HepG2 (cell line): ENCODE results near the gene TNP1. TPM values are rescaled to one million over a fixed set of nuclear protein-coding genes. Genes with fewer than 3 reads are reported as not detected.
A peak's percentile ranks its signal among the peaks of the same experiment; 100 is the strongest.

Experiments
- ATAC-seq: fragments of 200-7000 bp; cut with Tn5 transposase; 3 replicates; pipeline ENCODE4 v1.9.1; 2020; ENCODE audit warnings: mild to moderate bottlenecking, moderate library complexity
- BruUV-seq: library from RNA; stranded (reverse); fragments of 400-500 nt; replicated peaks from 2 replicates; lab custom pipeline; 2021; lab: Mats Ljungman, UMichigan
- CTCF ChIA-PET: fragments of 300-600 bp; formaldehyde crosslinking; extraction: SDS; loops from one replicate; lab custom pipeline; 2021; ENCODE audit warnings: low total read pairs, inconsistent platforms, low intra/inter-chr PET ratio; lab: Yijun Ruan, JAX
- POLR2A ChIA-PET: fragments of 350-600 bp; sonication (Branson Sonifier 250); formaldehyde crosslinking; loops from one replicate; lab custom pipeline; 2020; ENCODE audit warnings: antibody characterized with exemption, inconsistent platforms; lab: Yijun Ruan, JAX
- DNase-seq: peaks from one replicate; pipeline ENCODE4 v3.0.0-alpha.2; 2015; ENCODE audit warnings: low spot score
- FAIRE-seq: peaks from 3 replicates; lab custom pipeline; 2011; peaks lifted over from hg19 to GRCh38; lab: Jason Lieb, UNC
- H2AFZ ChIP-seq: one replicate; pipeline ENCODE4 v1.6.1; 2011; ENCODE audit warnings: low read length, inconsistent platforms
- H3K27ac ChIP-seq: fragments of 300-600 bp; 3 replicates; pipeline ENCODE4 v1.8.0; 2011; ENCODE audit warnings: mixed run types, mild to moderate bottlenecking, mixed read lengths, low read length, inconsistent platforms; ENCODE audit not compliant: insufficient read depth; ENCODE audit errors: extremely low read length
- H3K27me3 ChIP-seq, 2 experiments: fragments of 200-600 bp in 1 of 2; 2 replicates in 1 of 2; 3 replicates in 1 of 2; pipeline versions ENCODE4 v1.6.0 to v1.8.0; 2011; ENCODE audit warnings: low read length in 2 of 2, mild to moderate bottlenecking in 2 of 2, moderate library complexity in 2 of 2, inconsistent platforms in 1 of 2; ENCODE audit not compliant: insufficient read depth in 2 of 2, control insufficient read depth in 1 of 2
- H3K36me3 ChIP-seq, 2 experiments: fragments of 200-600 bp in 1 of 2; replicated peaks in 1 of 2; 2 replicates in 1 of 2; 3 replicates in 1 of 2; pipeline versions ENCODE4 v1.5.1 to v1.8.0; 2011; ENCODE audit warnings: low read length in 2 of 2, inconsistent platforms in 1 of 2; ENCODE audit not compliant: insufficient read depth in 2 of 2, control insufficient read depth in 1 of 2
- H3K4me1 ChIP-seq: 2 replicates; pipeline ENCODE4 v1.5.1; 2012; ENCODE audit warnings: low read length, inconsistent platforms; ENCODE audit not compliant: insufficient read depth
- H3K4me2 ChIP-seq: 2 replicates; pipeline ENCODE4 v1.6.0; 2011; ENCODE audit warnings: low read depth, low read length, inconsistent platforms
- H3K4me3 ChIP-seq, 3 experiments: fragments of 200-600 bp in 1 of 3; sonication (generic), shearing (Covaris generic) in 1 of 3; replicated peaks in 1 of 3; 2 replicates each; pipeline ENCODE4 v1.5.1; 2011 to 2016; ENCODE audit warnings: low read length in 3 of 3, inconsistent platforms in 2 of 3, low read depth in 2 of 3, mild to moderate bottlenecking in 2 of 3, control low read depth in 1 of 3, mixed read lengths in 1 of 3; ENCODE audit not compliant: insufficient read depth in 1 of 3
- H3K79me2 ChIP-seq: one replicate; pipeline ENCODE4 v1.6.1; 2011; ENCODE audit warnings: low read length, inconsistent platforms; ENCODE audit not compliant: insufficient read depth
- H3K9ac ChIP-seq: 2 replicates; pipeline ENCODE4 v1.6.0; 2011; ENCODE audit warnings: mild to moderate bottlenecking, low read depth, low read length, inconsistent platforms; ENCODE audit not compliant: insufficient read depth
- H3K9me3 ChIP-seq: 2 replicates; pipeline ENCODE4 v1.5.1; 2012; ENCODE audit warnings: mild to moderate bottlenecking, low read length
- H4K20me1 ChIP-seq: 2 replicates; pipeline ENCODE4 v1.6.0; 2011; ENCODE audit warnings: inconsistent platforms, mild to moderate bottlenecking, low read length, moderate library complexity; ENCODE audit not compliant: insufficient read depth
- NFATC3 ChIP-seq: sonication (generic); formaldehyde crosslinking; IDR thresholded peaks from 2 replicates; pipeline ENCODE4 v1.5.1; 2020; ENCODE audit warnings: mild to moderate bottlenecking, missing genetic modification reagents
- PAXIP1 ChIP-seq: sonication (generic); formaldehyde crosslinking; conservative IDR thresholded peaks from 2 replicates; pipeline ENCODE4 v1.4.0; 2020; ENCODE audit warnings: mild to moderate bottlenecking, missing genetic modification reagents, moderate library complexity
- PHB2 ChIP-seq: fragments of 450-650 bp; IDR thresholded peaks from 2 replicates; pipeline ENCODE4 v1.6.1; 2018; ENCODE audit not compliant: partially characterized antibody
- PPARG ChIP-seq: conservative IDR thresholded peaks from 2 replicates; pipeline ENCODE4 v1.6.1; 2016; ENCODE audit warnings: missing biosample characterization, missing genetic modification reagents
- RFXANK ChIP-seq: IDR thresholded peaks from 2 replicates; pipeline ENCODE4 v1.6.1; 2016
- SAFB2 ChIP-seq: sonication (generic); formaldehyde crosslinking; IDR thresholded peaks from 2 replicates; pipeline ENCODE4 v1.5.1; 2020; ENCODE audit warnings: missing genetic modification reagents, low read depth, mild to moderate bottlenecking, borderline replicate concordance
- SNAPC2 ChIP-seq: sonication (generic); formaldehyde crosslinking; IDR thresholded peaks from 2 replicates; pipeline ENCODE4 v1.8.1; 2022; ENCODE audit warnings: mild to moderate bottlenecking, missing genetic modification reagents
- SOX13 ChIP-seq, 3 experiments: fragments of 450-650 bp in 1 of 3; sonication (generic) in 1 of 3; formaldehyde crosslinking in 1 of 3; IDR thresholded peaks in 2 of 3; conservative IDR thresholded peaks in 1 of 3; 2 replicates each; pipeline versions ENCODE4 v1.5.0 to v1.6.1; 2016 to 2020; ENCODE audit warnings: antibody characterized with exemption in 1 of 3, mild to moderate bottlenecking in 1 of 3, missing compliant biosample characterization in 1 of 3, missing genetic modification reagents in 1 of 3, moderate library complexity in 1 of 3
- SRF ChIP-seq: IDR thresholded peaks from 2 replicates; pipeline ENCODE4 v1.6.1; 2011; ENCODE audit warnings: mild to moderate bottlenecking, low read depth, low read length, moderate library complexity
- TEF ChIP-seq: sonication (generic); formaldehyde crosslinking; IDR thresholded peaks from 2 replicates; pipeline ENCODE4 v1.5.0; 2020; ENCODE audit warnings: missing genetic modification reagents
- ZNF775 ChIP-seq: sonication (generic); formaldehyde crosslinking; IDR thresholded peaks from 2 replicates; pipeline ENCODE4 v1.4.0; 2020; ENCODE audit warnings: missing genetic modification reagents, mild to moderate bottlenecking, moderate library complexity, borderline replicate concordance
- WGBS: methylation state at CpG from one replicate; pipeline ENCODE4 v1.1.6; 2017; ENCODE audit warnings: low lambda C conversion rate; 5-methylcytosine and 5-hydroxymethylcytosine counted together
- in situ Hi-C: cut with HindIII; loops from 2 replicates; pipeline ENCODE4 v1.10.0; 2017; ENCODE audit warnings: low pct_unique_long_range_greater_than_20kb; ENCODE audit not compliant: extremely low pct_ligation_motif_present
- intact Hi-C: fragments of 100-400 bp; cut with micrococcal nuclease; formaldehyde crosslinking; loops from one replicate; pipeline ENCODE4 v1.10.0; 2022; ENCODE audit not compliant: unreplicated experiment
- polyA plus RNA-seq, 8 experiments: library from polyadenylated mRNA; depleted of rRNA in 3 of 8; stranded (reverse) in 7 of 8; unstranded in 1 of 8; fragments of >200 nt; fragmentation: Illumina TruSeq in 4 of 8; extraction: Trizol in 4 of 8; gene quantifications; 2 replicates each; pipeline versions ENCODE4 v1.2.1 to v1.2.3, GENCODE V29; 2011 to 2016; ENCODE audit warnings: low read depth in 4 of 8, missing spikeins in 1 of 8, mixed read lengths in 1 of 8; ENCODE audit not compliant: insufficient read depth in 1 of 8
- total RNA-seq, 5 experiments: library from RNA; depleted of rRNA; stranded (reverse); fragments of >200 nt; fragmentation: Illumina TruSeq; extraction: Trizol; gene quantifications; 2 replicates each; pipeline ENCODE4 v1.2.3, GENCODE V29; 2016; ENCODE audit warnings: low read depth in 1 of 5

Gene TNP1
- total and polyA plus RNA-seq, 2 of the 13 experiments (the other 11 are each of a cell fraction or from before 2014, with no cell fraction given): not detected

GRCh38 chr2:216865658-216866057 is 5.8 kb upstream of the TNP1 start:
- H3K36me3 ChIP-seq: no peaks in the 10 kb centered on the region
- H3K4me2 ChIP-seq: no peak overlapping the region
- in situ Hi-C loops (no loop called here), intact Hi-C loops (no loop called here)
- 70% methylated on average over 3 of the region's 3 CpGs for WGBS
- no TSS peak for BruUV-seq
- H2AFZ ChIP-seq: no peak overlapping the region
- H3K4me3 ChIP-seq: no peak overlapping the region
- ChIA-PET POLR2A (no interaction called here), CTCF (no interaction called here)
- DNase-seq (no peak), FAIRE-seq (no peak), ATAC-seq (no peak)
- no peaks in the 10 kb centered on the region for H3K79me2 ChIP-seq
- TF ChIP-seq SAFB2 (CRISPR knock-in tag) (no peak), TEF (CRISPR knock-in tag) (no peak), SRF (no peak), SNAPC2 (CRISPR knock-in tag) (no peak), SOX13 (IDR thresholded peaks at IDR 0.05) (no peak), SOX13 (CRISPR knock-in tag; conservative IDR thresholded peaks at IDR 0.05 in 1 of 2, IDR thresholded peaks at IDR 0.05 in 1 of 2) (no peak), ZNF775 (CRISPR knock-in tag) (no peak)
- no peak overlapping the region for H3K9ac ChIP-seq
- no peaks in the 10 kb centered on the region for H4K20me1 ChIP-seq
- no peaks in the 10 kb centered on the region for H3K27me3 ChIP-seq
- H3K27ac ChIP-seq: no peak overlapping the region
- H3K4me1 ChIP-seq: peaks cover 38% of the 10 kb centered on the region
- no peaks in the 10 kb centered on the region for H3K9me3 ChIP-seq

- H3K4me3 ChIP-seq: no peak overlapping the region
- H3K79me2 ChIP-seq: no peaks in the 10 kb centered on the region
- H4K20me1 ChIP-seq: no peaks in the 10 kb centered on the region
- peak overlapping the region; percentile 50 for H3K27ac ChIP-seq
- no peaks in the 10 kb centered on the region for H3K27me3 ChIP-seq
- FAIRE-seq: no peak
- POLR2A ChIA-PET: no interaction called here
- peaks cover 46% of the 10 kb centered on the region for H3K4me1 ChIP-seq
- no peaks in the 10 kb centered on the region for H3K36me3 ChIP-seq
- DNase-seq: no peak
- ATAC-seq: peak; percentile 37
- CTCF ChIA-PET: no interaction called here
- no peak overlapping the region for H2AFZ ChIP-seq
- H3K9me3 ChIP-seq: no peaks in the 10 kb centered on the region
- intact Hi-C loops (no loop called here), in situ Hi-C loops (no loop called here)
- no TSS peak for BruUV-seq
- WGBS: 31% methylated on average over 4 of the region's 4 CpGs
- no peak overlapping the region for H3K9ac ChIP-seq
- H3K4me2 ChIP-seq: peak overlapping the region; percentile 46
- TF ChIP-seq PPARG (CRISPR knock-in tag) (peak; percentile 79), PAXIP1 (peak; percentile 26; the same call in 1 of the 2 replicates), PHB2 (no peak), RFXANK (CRISPR knock-in tag) (no peak), NFATC3 (CRISPR knock-in tag) (no peak)
Measured at GRCh38 chr2:216863946-216864345, 4.1 kb upstream of the TNP1 start.
